Measurements from ENCODE around the gene CPA3. TPM values are rescaled to one million over a fixed set of nuclear protein-coding genes. Genes with fewer than 3 reads are reported as not detected.
A peak's percentile ranks its signal among the peaks of the same experiment; 100 is the strongest.

The CPA3 gene
- total and polyA plus RNA-seq, 4 donors = 2.2 to 37.4 (median 2.5) TPM

- H3K9me3 ChIP-seq (ENCODE audit: control insufficient read depth in 4 of 4, insufficient read depth in 3 of 4, low read length in 3 of 4) = no peaks in the 10 kb centered on the region
- no peak overlapping the region for H3K9ac ChIP-seq (ENCODE audit: insufficient read depth in 1 of 2, low read length in 2 of 2)
- DNase-seq = no peak
- H3K4me3 ChIP-seq = no peak overlapping the region
- peaks cover 0 to 2% (median 0%) of the 10 kb centered on the region in 3 donors for H3K27me3 ChIP-seq (ENCODE audit: control insufficient read depth in 3 of 3, insufficient read depth in 3 of 3, low read length in 2 of 3)
- no peaks in the 10 kb centered on the region for H3K36me3 ChIP-seq (ENCODE audit: control insufficient read depth in 4 of 4, insufficient read depth in 4 of 4, low read length in 4 of 4)
- H3K27ac ChIP-seq (ENCODE audit: low read depth in 1 of 2, low read length in 1 of 2) = no peak overlapping the region
- H3K4me1 ChIP-seq (ENCODE audit: control insufficient read depth in 5 of 5, insufficient read depth in 5 of 5, low read length in 5 of 5) = no peaks in the 10 kb centered on the region
- TF ChIP-seq CTCF (IDR thresholded peaks at IDR 0.05; ENCODE audit: control extremely low read depth, extremely low read depth) = no peak
- 80 to 84% methylated on average over 3 of the region's 3 CpGs for WGBS, 2 donors
- no peak for ATAC-seq (ENCODE audit: insufficient read depth, low FRiP score)
Measured at GRCh38 chr3:148932972-148933371, 67.9 kb downstream of the CPA3 start.

- TF ChIP-seq CTCF (IDR thresholded peaks at IDR 0.05; ENCODE audit: control extremely low read depth, extremely low read depth) = no peak
- Histone ChIP-seq H3K4me1 (ENCODE audit: control insufficient read depth in 5 of 5, insufficient read depth in 5 of 5, low read length in 5 of 5) (no peaks in the 10 kb centered on the region), H3K9ac (ENCODE audit: insufficient read depth in 1 of 2, low read length in 2 of 2) (no peak overlapping the region), H3K27me3 (ENCODE audit: control insufficient read depth in 3 of 3, insufficient read depth in 3 of 3, low read length in 2 of 3) (no peaks in the 10 kb centered on the region), H3K36me3 (ENCODE audit: control insufficient read depth in 4 of 4, insufficient read depth in 4 of 4, low read length in 4 of 4) (no peaks in the 10 kb centered on the region), H3K27ac (ENCODE audit: low read depth in 1 of 2, low read length in 1 of 2) (no peak overlapping the region), H3K4me3 (no peak overlapping the region), H3K9me3 (ENCODE audit: control insufficient read depth in 4 of 4, insufficient read depth in 3 of 4, low read length in 3 of 4) (no peaks in the 10 kb centered on the region)
- ATAC-seq (ENCODE audit: insufficient read depth, low FRiP score) (no peak), DNase-seq (no peak)
- 86 to 93% methylated on average over 10 of the region's 10 CpGs for WGBS, 2 donors
Measured at GRCh38 chr3:148937467-148938255, 72.6 kb downstream of the CPA3 start.

- no peaks in the 10 kb centered on the region for H3K9me3 ChIP-seq (ENCODE audit: control insufficient read depth in 4 of 4, insufficient read depth in 3 of 4, low read length in 3 of 4)
- H3K4me3 ChIP-seq = no peak overlapping the region
- DNase-seq = peak in 1 of 3 donors; percentile 44
- H3K36me3 ChIP-seq (ENCODE audit: control insufficient read depth in 4 of 4, insufficient read depth in 4 of 4, low read length in 4 of 4) = no peaks in the 10 kb centered on the region
- WGBS, 2 donors = 78 to 82% methylated on average over 2 of the region's 2 CpGs
- ATAC-seq (ENCODE audit: insufficient read depth, low FRiP score) = no peak
- H3K27ac ChIP-seq (ENCODE audit: low read depth in 1 of 2, low read length in 1 of 2) = no peak overlapping the region
- no peak for TF ChIP-seq CTCF (IDR thresholded peaks at IDR 0.05; ENCODE audit: control extremely low read depth, extremely low read depth)
- H3K4me1 ChIP-seq (ENCODE audit: control insufficient read depth in 5 of 5, insufficient read depth in 5 of 5, low read length in 5 of 5) = peaks cover 0 to 4% (median 0%) of the 10 kb centered on the region in 5 donors
- no peak overlapping the region for H3K9ac ChIP-seq (ENCODE audit: insufficient read depth in 1 of 2, low read length in 2 of 2)
- H3K27me3 ChIP-seq (ENCODE audit: control insufficient read depth in 3 of 3, insufficient read depth in 3 of 3, low read length in 2 of 3) = no peaks in the 10 kb centered on the region
Measured at GRCh38 chr3:148938306-148938705, 73.2 kb downstream of the CPA3 start.

Data from lung (tissue), 12 donors.